PFSK-1 (cell line): Measurements from ENCODE around the gene VPS37C.

Experiments used
- FOXP2 ChIP-seq: optimal IDR thresholded peaks from 2 replicates; pipeline ENCODE3; 2011; ENCODE audit warnings: borderline replicate concordance, control low read depth, inconsistent platforms; ENCODE audit not compliant: insufficient read depth; ENCODE audit errors: extremely low read length, extremely low read depth
- POLR2AphosphoS5 ChIP-seq: IDR thresholded peaks from 2 replicates; pipeline ENCODE4 v1.6.1; 2012; ENCODE audit warnings: low read depth, mild to moderate bottlenecking, control low read depth, low read length, moderate library complexity
- SIN3A ChIP-seq: IDR thresholded peaks from 2 replicates; pipeline ENCODE4 v1.6.1; 2012; ENCODE audit warnings: mild to moderate bottlenecking, low read length, moderate library complexity, borderline replicate concordance; ENCODE audit not compliant: insufficient read depth
- TAF1 ChIP-seq: IDR thresholded peaks from 2 replicates; pipeline ENCODE4 v1.6.1; 2012; ENCODE audit warnings: low read length, control low read depth, borderline replicate concordance; ENCODE audit not compliant: insufficient read depth
- TF ChIP-seq, protein P1 (sequence below), 2 experiments: IDR thresholded peaks; 2 replicates each; pipeline versions ENCODE4 v1.6.1 to v1.8.0; 2011 to 2012; ENCODE audit warnings: low read depth in 2 of 2, low read length in 2 of 2, control low read depth in 1 of 2, inconsistent platforms in 1 of 2, mild to moderate bottlenecking in 1 of 2, moderate library complexity in 1 of 2; ENCODE audit not compliant: insufficient read depth in 1 of 2

Gene VPS37C

DNA sequence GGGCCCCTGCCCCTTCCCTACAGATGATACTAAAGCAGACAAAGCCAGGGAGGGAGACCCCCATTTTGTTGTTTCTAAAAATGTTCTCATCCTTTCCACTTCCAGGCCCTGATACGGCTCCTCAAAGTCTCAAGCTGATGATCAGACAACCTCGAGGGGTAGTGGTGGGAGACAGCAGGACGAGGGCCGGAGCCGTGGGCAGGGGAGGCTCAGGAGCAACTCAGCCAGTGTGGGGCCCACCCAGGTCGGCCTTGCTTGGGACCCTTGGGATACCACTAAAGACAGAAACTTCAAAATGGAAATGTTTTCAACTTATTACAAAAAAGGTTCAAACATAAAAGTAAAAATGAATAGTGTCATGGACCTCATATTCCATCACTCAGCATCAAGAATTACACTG is 15.2 kb upstream of the VPS37C start:
- TF ChIP-seq, protein P1, sequence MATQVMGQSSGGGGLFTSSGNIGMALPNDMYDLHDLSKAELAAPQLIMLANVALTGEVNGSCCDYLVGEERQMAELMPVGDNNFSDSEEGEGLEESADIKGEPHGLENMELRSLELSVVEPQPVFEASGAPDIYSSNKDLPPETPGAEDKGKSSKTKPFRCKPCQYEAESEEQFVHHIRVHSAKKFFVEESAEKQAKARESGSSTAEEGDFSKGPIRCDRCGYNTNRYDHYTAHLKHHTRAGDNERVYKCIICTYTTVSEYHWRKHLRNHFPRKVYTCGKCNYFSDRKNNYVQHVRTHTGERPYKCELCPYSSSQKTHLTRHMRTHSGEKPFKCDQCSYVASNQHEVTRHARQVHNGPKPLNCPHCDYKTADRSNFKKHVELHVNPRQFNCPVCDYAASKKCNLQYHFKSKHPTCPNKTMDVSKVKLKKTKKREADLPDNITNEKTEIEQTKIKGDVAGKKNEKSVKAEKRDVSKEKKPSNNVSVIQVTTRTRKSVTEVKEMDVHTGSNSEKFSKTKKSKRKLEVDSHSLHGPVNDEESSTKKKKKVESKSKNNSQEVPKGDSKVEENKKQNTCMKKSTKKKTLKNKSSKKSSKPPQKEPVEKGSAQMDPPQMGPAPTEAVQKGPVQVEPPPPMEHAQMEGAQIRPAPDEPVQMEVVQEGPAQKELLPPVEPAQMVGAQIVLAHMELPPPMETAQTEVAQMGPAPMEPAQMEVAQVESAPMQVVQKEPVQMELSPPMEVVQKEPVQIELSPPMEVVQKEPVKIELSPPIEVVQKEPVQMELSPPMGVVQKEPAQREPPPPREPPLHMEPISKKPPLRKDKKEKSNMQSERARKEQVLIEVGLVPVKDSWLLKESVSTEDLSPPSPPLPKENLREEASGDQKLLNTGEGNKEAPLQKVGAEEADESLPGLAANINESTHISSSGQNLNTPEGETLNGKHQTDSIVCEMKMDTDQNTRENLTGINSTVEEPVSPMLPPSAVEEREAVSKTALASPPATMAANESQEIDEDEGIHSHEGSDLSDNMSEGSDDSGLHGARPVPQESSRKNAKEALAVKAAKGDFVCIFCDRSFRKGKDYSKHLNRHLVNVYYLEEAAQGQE (IDR thresholded peaks at IDR 0.05; ENCODE audit: insufficient read depth in 1 of 2, low read depth in 2 of 2, low read length in 2 of 2) = no peak
- no peak for TF ChIP-seq TAF1
- TF ChIP-seq FOXP2 = no peak
- no peak for TF ChIP-seq SIN3A
- TF ChIP-seq POLR2AphosphoS5 = no peak

- no peak for TF ChIP-seq SIN3A
- no peak for TF ChIP-seq TAF1
- TF ChIP-seq, protein P1 (IDR thresholded peaks at IDR 0.05; ENCODE audit: insufficient read depth in 1 of 2, low read depth in 2 of 2, low read length in 2 of 2) = no peak
- no peak for TF ChIP-seq FOXP2
- TF ChIP-seq POLR2AphosphoS5 = no peak
Measured at GRCh38 chr11:61174949-61175348, 13.7 kb upstream of the VPS37C start.

- TF ChIP-seq SIN3A (no peak), FOXP2 (no peak), TAF1 (no peak), POLR2AphosphoS5 (no peak)
- TF ChIP-seq, protein P1 (IDR thresholded peaks at IDR 0.05; ENCODE audit: insufficient read depth in 1 of 2, low read depth in 2 of 2, low read length in 2 of 2) = no peak
Measured at GRCh38 chr11:61174273-61174672, 13.0 kb upstream of the VPS37C start.

DNA sequence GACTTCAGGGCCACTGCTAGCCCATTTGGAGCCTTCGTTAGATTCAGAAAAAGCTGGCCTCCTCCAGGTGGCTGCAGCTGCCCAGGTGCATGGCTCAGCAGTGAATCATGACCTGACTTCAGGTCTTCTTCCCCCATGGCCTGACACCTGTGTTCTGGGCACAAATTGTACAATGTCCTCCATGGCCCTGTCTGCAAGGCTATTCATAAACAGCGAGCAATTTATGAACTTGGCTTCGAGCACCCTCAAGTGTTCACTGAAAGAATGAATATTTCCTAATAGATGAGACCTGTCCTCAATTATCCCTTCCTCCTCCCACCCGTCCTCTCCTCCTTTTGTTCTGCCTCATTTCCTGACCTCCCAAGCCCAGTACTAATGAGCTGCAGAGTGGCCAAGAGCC is 12.2 kb upstream of the VPS37C start:
- TF ChIP-seq FOXP2 (no peak), SIN3A (no peak), POLR2AphosphoS5 (no peak), TAF1 (no peak)
- TF ChIP-seq, protein P1 (IDR thresholded peaks at IDR 0.05; ENCODE audit: insufficient read depth in 1 of 2, low read depth in 2 of 2, low read length in 2 of 2) = no peak

DNA sequence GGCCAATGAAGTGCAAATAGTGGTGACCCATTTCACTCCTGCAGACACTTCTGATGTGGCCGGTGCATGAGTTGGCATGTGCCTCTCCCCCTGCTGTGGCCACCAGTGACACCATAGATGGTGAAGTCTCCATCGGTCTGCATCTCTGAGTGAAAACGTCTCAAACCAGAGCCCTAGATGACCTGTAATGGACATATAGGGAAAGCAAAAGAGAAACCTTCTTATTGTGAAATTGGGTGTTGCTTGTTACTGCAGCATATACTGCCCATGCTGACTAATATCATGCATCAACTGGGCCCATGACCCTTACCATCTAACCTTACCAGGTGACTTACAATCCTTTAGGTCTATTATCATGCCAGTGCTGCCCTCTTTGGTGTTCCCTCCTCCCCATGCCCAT is 11.7 kb upstream of the VPS37C start:
- TF ChIP-seq FOXP2 = no peak
- TF ChIP-seq, protein P1 (IDR thresholded peaks at IDR 0.05; ENCODE audit: insufficient read depth in 1 of 2, low read depth in 2 of 2, low read length in 2 of 2) = no peak
